H1 (cell line): Measurements from ENCODE around the gene OST4. TPM values are rescaled to one million over a fixed set of nuclear protein-coding genes. Genes with fewer than 3 reads are reported as not detected.

Experiments used
- CBX5 ChIP-seq: fragments of 300-800, 300-1000 bp; sonication (generic); IDR thresholded peaks from 2 replicates; pipeline ENCODE4 v1.7.1; 2016; ENCODE audit warnings: antibody characterized with exemption, low read length, low read depth
- CBX8 ChIP-seq: fragments of 300-800, 300-1000 bp; sonication (generic); IDR thresholded peaks from 2 replicates; pipeline ENCODE4 v1.7.1; 2016; ENCODE audit warnings: low read depth, low read length, borderline replicate concordance
- CHD7 ChIP-seq: fragments of 300-600 bp; sonication (generic); IDR thresholded peaks from 2 replicates; pipeline ENCODE4 v1.7.1; 2012; ENCODE audit warnings: low read length, moderate library complexity, mild to moderate bottlenecking, inconsistent platforms; ENCODE audit not compliant: insufficient replicate concordance
- CTCF ChIP-seq, 3 experiments: IDR thresholded peaks; 1 replicate in 2 of 3; 2 replicates in 1 of 3; pipeline versions ENCODE4 v1.5.1 to v1.6.1; 2011; ENCODE audit warnings: low read length in 3 of 3, mild to moderate bottlenecking in 3 of 3, inconsistent platforms in 2 of 3, low read depth in 1 of 3, moderate library complexity in 1 of 3; ENCODE audit not compliant: insufficient read depth in 1 of 3; ENCODE audit errors: control extremely low read depth in 1 of 3
- RBBP5 ChIP-seq: IDR thresholded peaks from 2 replicates; pipeline ENCODE4 v1.7.1; 2012; ENCODE audit warnings: low read depth, mild to moderate bottlenecking, inconsistent platforms, low read length, moderate library complexity, borderline replicate concordance
- SP1 ChIP-seq: IDR thresholded peaks from 2 replicates; pipeline ENCODE4 v1.6.1; 2011; ENCODE audit warnings: low read depth, low read length
- SRF ChIP-seq: IDR thresholded peaks from 2 replicates; pipeline ENCODE4 v1.6.1; 2011; ENCODE audit warnings: mild to moderate bottlenecking, low read depth, low read length, moderate library complexity
- TEAD4 ChIP-seq: IDR thresholded peaks from 2 replicates; pipeline ENCODE4 v1.6.1; 2012; ENCODE audit warnings: low read depth, low read length, inconsistent platforms, mixed read lengths
- polyA plus RNA-seq, 7 experiments: library from polyadenylated mRNA; depleted of rRNA in 3 of 7; stranded (reverse) in 5 of 7; unstranded in 2 of 7; fragments of >200 nt in 5 of 7; fragments of 200-250 nt in 2 of 7; gene quantifications; 1 replicate in 5 of 7; 2 replicates in 1 of 7; 4 replicates in 1 of 7; pipeline versions ENCODE4 v1.2.1 to v1.2.3, GENCODE V29; 2011 to 2013; ENCODE audit warnings: missing spikeins in 2 of 7, mixed read lengths in 2 of 7
- total RNA-seq: library from RNA; stranded (reverse); fragmentation: NEBNext Ultra II Directional; extraction: Animal tissue kit (Norgen Biotek cat#: 25700); gene quantifications from 2 replicates; pipeline ENCODE4 v1.2.1, GENCODE V29; 2021

OST4 gene
- total and polyA plus RNA-seq, 2 of the 8 experiments (the other 6 are each of a cell fraction or from before 2014, with no cell fraction given) = 225 to 865 TPM

DNA sequence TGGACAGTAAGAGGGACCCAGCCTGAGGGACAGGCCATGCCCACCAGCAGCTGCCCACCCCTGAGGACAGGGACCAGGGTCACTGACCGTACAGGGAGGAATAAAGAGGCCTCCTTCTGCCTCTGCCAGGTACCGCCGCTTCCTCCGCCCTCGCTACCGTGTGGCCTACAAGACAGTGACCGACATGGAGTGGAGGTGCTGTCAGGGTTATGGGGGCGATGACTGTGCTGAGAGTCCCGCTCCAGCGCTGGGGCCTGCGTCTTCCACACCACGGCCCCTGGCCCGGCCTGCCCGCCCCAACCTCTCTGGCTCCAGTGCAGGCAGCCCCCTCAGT, 9.1 kb upstream of the OST4 start (continued):
- TF ChIP-seq CHD7 (no peak), CTCF (IDR thresholded peaks at IDR 0.05; ENCODE audit: control extremely low read depth in 1 of 3, insufficient read depth in 1 of 3, low read depth in 1 of 3, low read length in 3 of 3) (no peak), TEAD4 (no peak), CBX8 (no peak), SP1 (no peak), SRF (no peak), CBX5 (no peak), RBBP5 (no peak)
